WTC11 (cell line): ENCODE measurements around the gene CLPSL1. TPM values are rescaled to one million over a fixed set of nuclear protein-coding genes. Genes with fewer than 3 reads are reported as not detected.

ENCODE experiments used
- ATAC-seq: fragments of 200-7000 bp; cut with Tn5 transposase; 2 replicates; pipeline ENCODE4 v1.10.0; 2021; ENCODE audit warnings: mild to moderate bottlenecking, moderate library complexity
- CTCF ChIA-PET: fragments of 300-600 bp; sonication (Branson Sonifier 250); formaldehyde crosslinking; loops from one replicate; lab custom pipeline; 2021; ENCODE audit warnings: antibody characterized with exemption; lab: Charles Lee
- POLR2A ChIA-PET: fragments of 350-600 bp; sonication (Branson Sonifier 250); formaldehyde crosslinking; loops from one replicate; lab custom pipeline; 2021; ENCODE audit warnings: antibody characterized with exemption; lab: Charles Lee
- DNase-seq: peaks from one replicate; pipeline ENCODE4 v3.0.0; 2021; ENCODE audit warnings: low spot score
- H3K27ac Mint-ChIP-seq: 2 replicates; pipeline ENCODE4 v1.8.0; 2021; ENCODE audit warnings: mixed read lengths
- H3K27me3 Mint-ChIP-seq: 2 replicates; pipeline ENCODE4 v1.8.0; 2021; ENCODE audit warnings: low read depth, mild to moderate bottlenecking, moderate library complexity, mixed read lengths
- H3K36me3 Mint-ChIP-seq: 2 replicates; pipeline ENCODE4 v1.8.0; 2021; ENCODE audit warnings: mixed read lengths
- H3K4me1 Mint-ChIP-seq: 2 replicates; pipeline ENCODE4 v1.8.0; 2022; ENCODE audit warnings: mixed read lengths
- H3K4me3 Mint-ChIP-seq: 2 replicates; pipeline ENCODE4 v1.8.0; 2021; ENCODE audit warnings: mild to moderate bottlenecking, moderate library complexity, mixed read lengths
- H3K9me3 Mint-ChIP-seq: 2 replicates; pipeline ENCODE4 v1.8.0; 2021; ENCODE audit warnings: mixed read lengths
- CREB1 ChIP-seq: sonication (generic); formaldehyde crosslinking; IDR thresholded peaks from 2 replicates; pipeline ENCODE4 v1.8.0; 2023; ENCODE audit warnings: mild to moderate bottlenecking, missing genetic modification reagents
- GRHL2 ChIP-seq: fragments of 250-450 bp; sonication (Bioruptor Pico); IDR thresholded peaks from 2 replicates; pipeline ENCODE4 v1.8.0; 2022; ENCODE audit warnings: mild to moderate bottlenecking, moderate library complexity; ENCODE audit not compliant: insufficient replicate concordance, severe bottlenecking
- JUN ChIP-seq: sonication (generic); formaldehyde crosslinking; IDR thresholded peaks from 2 replicates; pipeline ENCODE4 v1.8.0; 2023; ENCODE audit warnings: mild to moderate bottlenecking, missing genetic modification reagents
- MAX ChIP-seq: sonication (generic); formaldehyde crosslinking; IDR thresholded peaks from 2 replicates; pipeline ENCODE4 v1.8.0; 2022; ENCODE audit warnings: mild to moderate bottlenecking, missing genetic modification reagents
- MXD4 ChIP-seq: fragments of 250-450 bp; sonication (Bioruptor Pico); IDR thresholded peaks from 2 replicates; pipeline ENCODE4 v1.8.0; 2021; ENCODE audit warnings: mild to moderate bottlenecking, moderate library complexity, borderline replicate concordance
- NR1H2 ChIP-seq: sonication (generic); formaldehyde crosslinking; IDR thresholded peaks from 2 replicates; pipeline ENCODE4 v1.9.0; 2021; ENCODE audit warnings: mild to moderate bottlenecking, moderate library complexity, missing genetic modification reagents
- TP53 ChIP-seq: sonication (generic); formaldehyde crosslinking; IDR thresholded peaks from 2 replicates; pipeline ENCODE4 v1.8.1; 2023; ENCODE audit warnings: mild to moderate bottlenecking, missing genetic modification reagents
- USF2 ChIP-seq: sonication (generic); formaldehyde crosslinking; IDR thresholded peaks from 2 replicates; pipeline ENCODE4 v1.8.1; 2023; ENCODE audit warnings: mild to moderate bottlenecking, missing genetic modification reagents, moderate library complexity
- ZNF263 ChIP-seq: sonication (generic); formaldehyde crosslinking; IDR thresholded peaks from 2 replicates; pipeline ENCODE4 v1.8.1; 2022; ENCODE audit warnings: low read depth, mild to moderate bottlenecking, moderate library complexity, missing genetic modification reagents
- total RNA-seq: library from RNA; stranded (reverse); gene quantifications from 3 replicates; pipeline ENCODE4 v1.2.3, GENCODE V29; 2021
- TF ChIP-seq, protein P1 (sequence below): sonication (generic); formaldehyde crosslinking; IDR thresholded peaks from 2 replicates; pipeline ENCODE4 v1.8.1; 2022; ENCODE audit warnings: low read depth, missing genetic modification reagents, borderline replicate concordance
- TF ChIP-seq, protein P2 (sequence below): sonication (generic); formaldehyde crosslinking; IDR thresholded peaks from 2 replicates; pipeline ENCODE4 v1.8.0; 2023; ENCODE audit warnings: missing genetic modification reagents, mild to moderate bottlenecking, borderline replicate concordance
- TF ChIP-seq, protein P3 (sequence below): sonication (generic); formaldehyde crosslinking; IDR thresholded peaks from 2 replicates; pipeline ENCODE4 v1.8.1; 2023; ENCODE audit warnings: mild to moderate bottlenecking, moderate library complexity, missing genetic modification reagents
- TF ChIP-seq, protein P4 (sequence below): sonication (generic); formaldehyde crosslinking; IDR thresholded peaks from 2 replicates; pipeline ENCODE4 v1.8.0; 2022; ENCODE audit warnings: mild to moderate bottlenecking, missing genetic modification reagents

The CLPSL1 gene
- total RNA-seq, 1 experiment from 2014 or later = 0.42 TPM

DNA sequence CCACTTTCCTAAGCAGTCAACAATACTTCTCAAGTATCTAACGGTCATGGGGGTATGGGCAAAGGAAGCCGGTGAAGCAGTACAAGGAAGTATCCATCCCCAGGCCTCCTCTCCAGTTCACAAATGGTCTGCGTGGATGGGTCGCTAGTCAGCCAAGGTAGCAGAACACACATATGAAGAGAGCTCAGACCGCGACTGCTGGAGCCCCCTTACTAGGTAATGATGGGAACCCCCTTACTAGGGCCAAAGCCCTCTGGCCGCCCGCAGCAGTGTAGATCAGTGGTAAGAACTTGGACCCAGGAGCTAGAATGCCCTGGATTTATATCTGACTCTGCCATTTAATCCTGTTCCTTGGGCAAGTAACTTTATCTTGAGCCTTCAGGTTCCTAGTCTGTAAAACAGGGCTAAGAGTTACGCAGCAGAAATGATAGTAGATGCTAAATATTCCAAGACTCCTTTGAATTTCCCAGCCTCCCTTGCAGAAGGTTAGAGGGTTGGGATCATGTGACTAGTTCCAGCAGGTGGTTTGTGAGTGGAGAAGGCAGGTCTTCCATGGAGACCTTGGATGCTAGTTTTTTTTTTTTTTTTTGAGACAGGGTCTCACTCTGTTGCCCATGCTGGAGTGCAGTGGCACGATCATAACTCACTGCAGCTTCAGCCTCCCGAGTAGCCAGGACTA lies 6.6 kb upstream of the CLPSL1 start (continued):
- TF ChIP-seq MAX (CRISPR knock-in tag) = no peak
- no peak for TF ChIP-seq ZNF263 (CRISPR knock-in tag)
- TF ChIP-seq GRHL2 (CRISPR knock-in tag) = no peak
- TF ChIP-seq MXD4 = no peak

DNA sequence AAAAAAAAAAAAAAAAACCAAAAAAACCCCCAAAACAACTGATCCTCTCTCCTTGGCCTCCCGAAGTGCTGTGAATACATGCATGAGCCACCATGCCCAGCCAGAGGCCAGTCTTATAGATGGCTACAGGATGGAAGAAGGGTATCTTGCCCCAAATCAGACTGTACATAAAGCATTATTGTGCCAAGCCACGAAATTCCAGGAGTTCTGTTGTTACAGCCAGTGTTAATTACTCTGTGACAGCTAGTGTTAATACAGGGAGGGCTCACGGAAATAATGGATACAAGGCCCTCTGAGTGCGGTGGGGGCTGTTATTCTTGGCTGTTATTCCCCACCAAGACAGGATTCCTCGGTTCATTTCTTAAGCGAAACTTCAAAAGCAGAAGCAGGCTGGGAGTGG lies 5.8 kb upstream of the CLPSL1 start:
- TF ChIP-seq USF2 (CRISPR knock-in tag) = no peak
- TF ChIP-seq NR1H2 (CRISPR knock-in tag) = no peak
- TF ChIP-seq, protein P1, sequence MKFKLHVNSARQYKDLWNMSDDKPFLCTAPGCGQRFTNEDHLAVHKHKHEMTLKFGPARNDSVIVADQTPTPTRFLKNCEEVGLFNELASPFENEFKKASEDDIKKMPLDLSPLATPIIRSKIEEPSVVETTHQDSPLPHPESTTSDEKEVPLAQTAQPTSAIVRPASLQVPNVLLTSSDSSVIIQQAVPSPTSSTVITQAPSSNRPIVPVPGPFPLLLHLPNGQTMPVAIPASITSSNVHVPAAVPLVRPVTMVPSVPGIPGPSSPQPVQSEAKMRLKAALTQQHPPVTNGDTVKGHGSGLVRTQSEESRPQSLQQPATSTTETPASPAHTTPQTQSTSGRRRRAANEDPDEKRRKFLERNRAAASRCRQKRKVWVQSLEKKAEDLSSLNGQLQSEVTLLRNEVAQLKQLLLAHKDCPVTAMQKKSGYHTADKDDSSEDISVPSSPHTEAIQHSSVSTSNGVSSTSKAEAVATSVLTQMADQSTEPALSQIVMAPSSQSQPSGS = no peak
- TF ChIP-seq, protein P2, sequence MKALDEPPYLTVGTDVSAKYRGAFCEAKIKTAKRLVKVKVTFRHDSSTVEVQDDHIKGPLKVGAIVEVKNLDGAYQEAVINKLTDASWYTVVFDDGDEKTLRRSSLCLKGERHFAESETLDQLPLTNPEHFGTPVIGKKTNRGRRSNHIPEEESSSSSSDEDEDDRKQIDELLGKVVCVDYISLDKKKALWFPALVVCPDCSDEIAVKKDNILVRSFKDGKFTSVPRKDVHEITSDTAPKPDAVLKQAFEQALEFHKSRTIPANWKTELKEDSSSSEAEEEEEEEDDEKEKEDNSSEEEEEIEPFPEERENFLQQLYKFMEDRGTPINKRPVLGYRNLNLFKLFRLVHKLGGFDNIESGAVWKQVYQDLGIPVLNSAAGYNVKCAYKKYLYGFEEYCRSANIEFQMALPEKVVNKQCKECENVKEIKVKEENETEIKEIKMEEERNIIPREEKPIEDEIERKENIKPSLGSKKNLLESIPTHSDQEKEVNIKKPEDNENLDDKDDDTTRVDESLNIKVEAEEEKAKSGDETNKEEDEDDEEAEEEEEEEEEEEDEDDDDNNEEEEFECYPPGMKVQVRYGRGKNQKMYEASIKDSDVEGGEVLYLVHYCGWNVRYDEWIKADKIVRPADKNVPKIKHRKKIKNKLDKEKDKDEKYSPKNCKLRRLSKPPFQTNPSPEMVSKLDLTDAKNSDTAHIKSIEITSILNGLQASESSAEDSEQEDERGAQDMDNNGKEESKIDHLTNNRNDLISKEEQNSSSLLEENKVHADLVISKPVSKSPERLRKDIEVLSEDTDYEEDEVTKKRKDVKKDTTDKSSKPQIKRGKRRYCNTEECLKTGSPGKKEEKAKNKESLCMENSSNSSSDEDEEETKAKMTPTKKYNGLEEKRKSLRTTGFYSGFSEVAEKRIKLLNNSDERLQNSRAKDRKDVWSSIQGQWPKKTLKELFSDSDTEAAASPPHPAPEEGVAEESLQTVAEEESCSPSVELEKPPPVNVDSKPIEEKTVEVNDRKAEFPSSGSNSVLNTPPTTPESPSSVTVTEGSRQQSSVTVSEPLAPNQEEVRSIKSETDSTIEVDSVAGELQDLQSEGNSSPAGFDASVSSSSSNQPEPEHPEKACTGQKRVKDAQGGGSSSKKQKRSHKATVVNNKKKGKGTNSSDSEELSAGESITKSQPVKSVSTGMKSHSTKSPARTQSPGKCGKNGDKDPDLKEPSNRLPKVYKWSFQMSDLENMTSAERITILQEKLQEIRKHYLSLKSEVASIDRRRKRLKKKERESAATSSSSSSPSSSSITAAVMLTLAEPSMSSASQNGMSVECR = no peak
- TF ChIP-seq CREB1 (CRISPR knock-in tag) = no peak
- TF ChIP-seq, protein P3, sequence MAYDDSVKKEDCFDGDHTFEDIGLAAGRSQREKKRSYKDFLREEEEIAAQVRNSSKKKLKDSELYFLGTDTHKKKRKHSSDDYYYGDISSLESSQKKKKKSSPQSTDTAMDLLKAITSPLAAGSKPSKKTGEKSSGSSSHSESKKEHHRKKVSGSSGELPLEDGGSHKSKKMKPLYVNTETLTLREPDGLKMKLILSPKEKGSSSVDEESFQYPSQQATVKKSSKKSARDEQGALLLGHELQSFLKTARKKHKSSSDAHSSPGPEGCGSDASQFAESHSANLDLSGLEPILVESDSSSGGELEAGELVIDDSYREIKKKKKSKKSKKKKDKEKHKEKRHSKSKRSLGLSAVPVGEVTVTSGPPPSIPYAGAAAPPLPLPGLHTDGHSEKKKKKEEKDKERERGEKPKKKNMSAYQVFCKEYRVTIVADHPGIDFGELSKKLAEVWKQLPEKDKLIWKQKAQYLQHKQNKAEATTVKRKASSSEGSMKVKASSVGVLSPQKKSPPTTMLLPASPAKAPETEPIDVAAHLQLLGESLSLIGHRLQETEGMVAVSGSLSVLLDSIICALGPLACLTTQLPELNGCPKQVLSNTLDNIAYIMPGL (CRISPR knock-in tag) = no peak
- no peak for TF ChIP-seq TP53 (CRISPR knock-in tag)
- no peak for TF ChIP-seq JUN (CRISPR knock-in tag)
- TF ChIP-seq, protein P4, sequence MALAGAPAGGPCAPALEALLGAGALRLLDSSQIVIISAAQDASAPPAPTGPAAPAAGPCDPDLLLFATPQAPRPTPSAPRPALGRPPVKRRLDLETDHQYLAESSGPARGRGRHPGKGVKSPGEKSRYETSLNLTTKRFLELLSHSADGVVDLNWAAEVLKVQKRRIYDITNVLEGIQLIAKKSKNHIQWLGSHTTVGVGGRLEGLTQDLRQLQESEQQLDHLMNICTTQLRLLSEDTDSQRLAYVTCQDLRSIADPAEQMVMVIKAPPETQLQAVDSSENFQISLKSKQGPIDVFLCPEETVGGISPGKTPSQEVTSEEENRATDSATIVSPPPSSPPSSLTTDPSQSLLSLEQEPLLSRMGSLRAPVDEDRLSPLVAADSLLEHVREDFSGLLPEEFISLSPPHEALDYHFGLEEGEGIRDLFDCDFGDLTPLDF (CRISPR knock-in tag) = no peak
- Mint-ChIP-seq H3K27ac (no peak overlapping the region), H3K27me3 (peaks cover 13% of the 10 kb centered on the region), H3K36me3 (no peaks in the 10 kb centered on the region), H3K4me1 (peaks cover 21% of the 10 kb centered on the region), H3K4me3 (no peak overlapping the region), H3K9me3 (no peaks in the 10 kb centered on the region)
- CTCF ChIA-PET = interaction anchor here (1.0 to 1.6 kb wide), 2 partner anchors 11 to 470 kb away, joined by 3 to 4 read pairs; no protein-coding TSS in a partner anchor
- POLR2A ChIA-PET = no interaction called here
- no peak for ATAC-seq
- DNase-seq = no peak
